Fibroblast of skin of scalp (primary cell): ENCODE measurements around the gene MYO1C.

Experiments
- DNase-seq: peaks from one replicate; pipeline ENCODE4 v3.0.0-alpha.2; 2013

Gene MYO1C

DNA sequence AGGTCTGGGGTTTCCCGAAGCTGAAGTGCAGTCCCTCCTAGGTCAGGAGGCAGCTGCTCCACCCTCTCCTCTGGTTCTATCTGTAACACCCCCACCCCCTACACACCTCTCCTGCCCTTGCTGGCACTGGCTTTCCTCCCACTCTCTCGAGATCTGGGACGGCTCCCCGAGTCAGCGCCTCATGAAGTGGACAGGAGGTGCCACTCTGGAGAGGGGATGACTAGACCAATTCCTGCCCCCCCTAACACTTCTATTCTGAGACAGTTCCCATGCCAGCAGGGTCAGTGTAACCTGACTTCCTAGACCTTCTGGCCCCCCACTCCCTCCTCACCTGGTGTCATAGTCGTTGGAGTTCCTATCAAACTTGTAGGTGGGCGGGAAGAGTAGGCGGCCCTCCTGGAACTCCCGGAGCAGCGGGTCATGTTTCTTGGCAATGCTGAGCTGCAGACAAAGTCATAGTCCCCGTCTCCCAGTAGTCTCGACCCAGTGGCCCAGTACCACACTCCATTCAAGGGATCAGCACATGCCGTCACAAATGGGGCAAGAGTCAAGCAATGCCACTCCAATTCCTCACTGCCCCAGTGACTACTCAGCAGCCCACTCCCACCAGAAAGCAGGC lies 14.3 kb upstream of the MYO1C start:
- no peak for DNase-seq

DNA sequence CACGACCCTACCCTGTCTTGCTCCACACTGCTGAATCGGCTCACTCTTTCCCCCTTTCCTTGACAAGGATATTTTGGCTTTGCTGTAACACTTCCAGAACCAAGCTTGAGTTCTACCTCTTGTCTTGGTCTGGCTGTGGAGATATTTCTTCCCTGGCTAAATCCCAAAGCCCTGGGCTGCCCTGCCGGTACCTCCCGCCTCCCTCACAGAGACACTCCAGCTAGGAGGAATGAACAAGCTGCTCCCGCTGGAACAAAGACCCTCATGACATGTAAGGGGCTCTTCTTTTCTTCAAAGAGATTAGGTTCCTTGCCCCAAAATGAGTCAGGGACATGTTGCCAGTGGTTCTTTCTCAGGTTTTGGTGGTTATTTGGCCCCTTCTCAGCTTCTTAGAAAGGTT lies 13.1 kb upstream of the MYO1C start:
- DNase-seq: no peak

DNA sequence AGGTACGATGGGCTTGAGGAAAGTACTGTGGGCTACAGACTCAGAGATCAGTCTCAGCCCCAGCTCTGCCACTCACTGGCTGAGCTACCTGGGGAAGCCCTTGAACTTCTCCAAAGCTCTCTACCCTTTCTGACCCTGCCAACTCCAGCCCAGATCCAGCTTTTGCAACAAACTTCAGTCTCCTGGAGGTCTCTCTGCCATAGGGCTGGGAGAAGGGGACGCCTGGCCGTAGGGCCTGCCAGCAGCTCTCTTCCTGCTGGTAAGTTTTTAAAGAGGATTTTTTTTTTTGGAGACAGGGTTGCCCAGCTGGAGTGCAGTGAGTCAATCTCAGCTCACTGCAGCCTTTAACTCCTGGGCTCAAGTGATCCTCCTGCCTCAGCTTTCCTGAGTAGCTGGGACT lies 12.4 kb upstream of the MYO1C start:
- no peak for DNase-seq

DNA sequence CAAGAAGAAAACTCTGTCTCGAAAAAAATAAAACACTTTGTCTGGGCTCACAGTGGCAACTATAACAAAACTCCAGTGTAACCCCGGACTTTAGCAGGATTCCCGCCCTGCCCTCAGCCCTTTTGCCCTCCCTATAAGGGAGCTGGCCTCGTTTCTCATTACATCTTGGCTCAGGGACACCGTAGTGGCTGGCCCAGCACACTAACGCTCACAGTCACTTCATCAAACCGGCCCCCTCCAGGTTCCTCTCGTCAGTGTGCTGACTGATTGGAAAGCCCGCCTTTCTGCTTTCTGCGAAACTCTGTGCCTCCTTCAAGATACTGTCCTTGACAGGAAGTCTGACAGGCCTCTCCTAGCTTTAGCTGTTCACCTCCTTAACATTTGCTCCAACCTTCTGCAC lies 11.2 kb upstream of the MYO1C start:
- DNase-seq: no peak

DNA sequence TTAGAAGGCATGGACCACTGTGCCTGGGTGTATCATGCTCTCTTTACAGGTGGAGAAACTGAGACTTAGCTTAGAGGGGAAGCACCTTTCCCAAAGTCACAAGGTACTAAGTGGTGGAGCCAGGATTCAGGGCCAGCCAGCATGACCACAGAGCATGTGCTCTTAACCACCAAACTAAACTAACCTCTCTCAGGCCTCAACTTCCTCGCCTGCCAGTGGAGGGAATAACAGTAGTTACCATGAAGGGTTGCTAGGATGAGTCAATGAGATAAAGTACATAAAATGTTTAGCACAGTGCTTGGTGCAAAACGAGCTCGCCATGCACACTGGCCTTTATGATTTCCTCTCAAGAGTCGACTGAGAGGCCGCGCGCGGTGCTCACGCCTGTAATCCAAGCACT lies 6.4 kb upstream of the MYO1C start:
- DNase-seq: no peak

DNA sequence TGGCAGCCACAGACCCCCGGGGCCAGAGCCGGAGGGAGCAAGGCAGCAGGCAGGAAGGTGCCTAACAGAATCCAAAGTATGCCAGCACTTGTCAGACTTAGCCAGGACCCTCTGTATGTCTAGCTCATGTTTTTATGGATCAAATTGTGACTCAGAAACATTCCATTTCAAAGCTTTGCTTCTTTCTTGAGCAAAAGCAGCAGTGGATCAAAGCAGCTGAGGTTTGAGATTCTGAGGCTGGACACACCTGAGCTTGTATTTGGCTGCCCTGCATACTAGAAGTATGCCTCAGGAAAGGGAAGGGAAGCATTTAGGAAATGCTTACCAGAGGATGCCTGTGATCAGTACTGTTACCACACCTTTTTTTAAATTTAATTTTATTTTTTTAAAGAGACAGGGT lies 5.7 kb upstream of the MYO1C start:
- DNase-seq: no peak

DNA sequence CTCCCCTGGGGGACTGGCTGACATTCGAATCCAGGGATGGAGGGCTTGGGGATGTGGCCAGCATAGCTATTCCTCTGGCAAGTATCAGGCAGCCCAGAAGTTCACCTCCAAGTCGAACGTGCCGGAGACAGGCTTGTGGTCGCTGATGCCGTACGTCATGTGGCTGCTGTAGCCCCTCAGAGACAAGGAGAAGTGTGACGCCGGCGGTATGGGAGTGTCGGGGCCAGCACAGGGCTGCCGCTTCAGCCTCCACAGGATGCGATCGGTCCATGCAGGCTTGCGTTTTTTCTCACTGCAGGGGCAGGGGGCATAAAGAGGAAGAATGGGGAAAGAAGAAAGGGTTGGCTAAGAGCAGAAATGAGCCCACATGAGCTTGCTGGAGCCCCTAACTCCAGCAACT lies 5.3 kb upstream of the MYO1C start:
- DNase-seq: no peak

DNA sequence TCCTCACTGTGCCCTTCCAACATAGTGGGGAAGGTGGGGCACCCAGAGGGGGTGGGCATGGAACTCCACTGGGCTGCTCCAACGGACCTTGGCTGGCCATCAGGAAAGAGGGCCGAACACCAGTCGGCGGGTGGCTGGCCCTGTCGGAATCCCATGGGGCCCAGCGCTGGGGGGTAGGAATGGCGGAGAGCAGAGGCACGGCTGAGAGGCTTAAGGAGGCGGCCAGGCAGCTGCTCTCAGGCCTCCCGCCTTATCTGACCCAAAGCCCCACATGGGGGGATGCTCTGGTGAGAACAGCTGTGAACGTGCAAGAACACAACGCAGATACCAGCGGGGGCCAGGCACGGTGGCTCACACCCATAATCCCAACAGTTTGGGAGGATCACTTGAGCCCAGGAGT lies 4.4 kb upstream of the MYO1C start:
- DNase-seq: no peak

DNA sequence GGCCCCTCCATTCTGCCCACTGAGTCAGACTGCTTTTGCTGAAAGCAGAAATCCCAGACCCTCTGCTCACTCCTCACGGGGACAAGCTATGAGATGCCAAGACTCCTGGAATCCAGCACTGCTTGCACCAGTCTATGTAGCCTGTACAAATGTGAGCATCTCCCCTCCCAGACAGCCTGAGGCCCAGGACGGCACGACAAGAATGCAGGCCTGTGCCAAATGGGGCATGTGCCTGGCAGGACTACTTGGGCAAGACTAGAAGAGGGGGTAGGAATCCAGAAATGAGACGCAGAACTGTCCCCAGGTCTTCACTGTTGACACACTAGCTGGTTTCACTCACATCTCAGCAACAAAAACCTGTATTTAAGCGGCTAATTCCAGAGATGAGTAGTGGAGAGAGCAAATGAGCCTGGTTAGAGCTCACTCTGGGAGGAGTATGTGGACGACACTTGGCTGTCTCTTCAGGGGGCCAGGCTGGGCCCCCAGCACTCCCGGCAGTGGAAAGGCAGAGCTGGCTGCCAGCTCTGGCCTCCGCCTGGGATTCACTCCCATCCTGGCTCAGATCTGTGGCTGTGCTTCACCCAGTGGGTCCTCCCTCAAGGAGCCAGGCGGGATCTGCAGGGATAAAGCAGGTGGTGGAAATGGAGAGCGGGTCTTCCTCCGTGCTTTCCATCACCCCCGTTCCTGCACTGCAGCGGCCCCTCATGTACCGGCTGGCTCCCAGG lies 2.9 kb upstream of the MYO1C start:
- DNase-seq: peak; percentile 67

DNA sequence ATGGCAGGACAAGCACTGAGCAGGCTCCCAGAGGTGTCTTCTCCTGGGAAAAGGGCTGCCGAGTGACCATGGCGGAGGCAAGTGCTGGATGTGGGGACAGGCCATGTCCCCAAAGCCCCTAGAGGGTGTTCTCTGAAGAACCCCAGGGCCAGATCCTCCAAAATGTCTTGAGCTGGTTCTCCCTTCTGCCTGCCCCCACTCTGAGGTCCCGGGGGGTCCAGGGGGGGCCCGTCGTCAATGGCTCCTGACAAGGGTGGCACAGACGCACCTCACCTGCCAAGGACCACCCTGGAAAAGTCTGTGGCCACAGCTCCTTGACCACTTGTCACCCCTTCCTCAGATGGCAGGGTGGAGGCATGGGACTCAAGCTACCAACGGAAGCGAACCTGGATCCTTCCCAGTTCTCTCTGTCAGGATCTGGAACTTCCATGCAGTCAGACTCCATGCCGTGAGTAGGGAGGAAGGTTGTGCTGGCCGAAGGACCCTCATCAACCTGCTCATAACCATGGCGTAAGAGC lies 2.3 kb upstream of the MYO1C start:
- DNase-seq: no peak

DNA sequence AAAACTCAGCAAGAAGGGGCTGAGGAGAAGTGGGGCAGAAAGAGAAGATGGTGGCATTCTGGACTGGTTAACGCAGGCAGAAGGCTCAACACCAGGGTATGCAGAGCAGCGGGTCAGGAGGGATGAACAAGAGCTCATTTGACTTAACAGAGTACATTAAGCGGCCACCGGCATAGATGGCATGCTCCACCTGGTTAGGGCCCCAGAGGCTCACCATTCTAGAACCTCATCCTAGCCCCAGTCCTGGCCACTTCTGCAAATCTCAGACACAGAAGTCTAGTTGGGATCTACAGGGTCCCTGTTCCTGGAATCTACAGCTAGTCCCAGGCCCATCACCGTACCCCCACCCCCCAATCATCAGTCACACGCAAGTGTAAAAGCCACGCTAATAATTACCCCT lies 1.7 kb upstream of the MYO1C start:
- no peak for DNase-seq

DNA sequence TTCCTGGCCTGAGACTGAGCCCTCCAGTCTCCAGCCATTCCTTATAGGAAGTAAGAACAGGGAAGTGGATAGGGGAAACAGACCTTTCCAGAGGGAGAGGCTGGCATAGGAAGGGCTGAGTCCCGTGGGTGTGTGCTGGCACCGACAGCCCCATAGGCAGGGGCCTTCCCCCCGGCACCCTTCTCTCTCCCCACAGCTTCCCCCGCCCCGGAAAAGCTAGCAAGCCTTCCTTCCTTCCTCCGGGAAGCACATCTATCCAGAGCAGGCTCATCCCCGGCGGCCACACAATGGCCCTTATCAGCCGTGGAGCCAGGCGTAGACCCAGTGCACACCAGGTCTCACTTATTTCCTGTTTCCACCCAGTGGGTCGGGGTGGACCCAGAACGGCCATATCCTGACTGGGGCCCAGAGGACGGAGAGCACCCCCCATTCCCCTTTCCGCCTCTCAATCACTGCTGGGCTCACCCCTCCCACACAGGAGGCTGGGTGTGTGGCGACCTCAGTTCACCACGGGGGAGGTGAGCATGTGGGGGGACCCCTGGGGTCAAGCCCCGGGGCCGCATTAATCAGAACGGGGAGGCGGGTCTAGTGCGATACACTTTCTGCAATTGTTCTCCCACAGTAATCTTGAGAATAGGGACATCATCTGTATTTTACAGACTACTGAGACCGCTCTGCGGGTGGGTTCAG lies 950 bp upstream of the MYO1C start:
- DNase-seq: no peak

DNA sequence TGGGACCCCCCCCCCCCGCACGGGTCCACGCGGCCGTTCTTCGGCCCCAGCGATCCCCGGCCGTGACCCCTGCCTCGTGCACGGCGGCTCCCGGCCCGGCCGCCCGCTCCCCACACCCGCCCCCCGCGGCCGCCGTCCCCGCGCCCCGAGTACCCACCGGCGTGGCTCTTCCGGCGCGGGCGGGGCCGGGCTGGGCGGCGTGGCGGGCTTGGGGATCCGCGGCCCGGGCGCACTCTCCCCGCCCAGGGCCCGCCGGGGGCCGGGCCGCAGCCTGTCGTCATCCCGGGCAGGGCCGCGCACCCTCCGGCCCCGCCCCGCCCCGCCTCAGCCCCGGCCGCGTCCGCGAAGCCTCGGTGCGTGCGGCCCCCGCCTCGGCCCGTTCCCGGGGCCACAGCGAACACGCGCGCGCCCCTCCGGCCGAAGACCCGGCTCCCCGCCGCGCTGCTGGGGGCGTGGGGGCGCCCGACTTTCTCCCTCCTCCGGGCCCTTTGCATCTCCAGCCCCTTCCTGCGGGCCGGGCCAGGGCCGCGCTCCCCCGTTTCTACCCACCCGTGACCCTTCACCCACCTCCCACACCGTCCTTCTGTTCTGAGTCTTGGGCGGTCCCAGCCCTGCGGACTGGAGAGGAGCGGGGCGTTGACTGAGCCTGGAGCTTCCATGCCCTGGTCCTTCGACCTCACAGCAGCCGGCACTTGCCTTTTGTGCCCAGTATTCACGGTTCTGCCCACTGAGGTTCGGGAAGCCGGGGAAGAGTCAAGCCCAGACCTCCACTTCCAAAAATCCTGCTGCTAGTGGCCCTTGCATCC lies 840 bp downstream of the MYO1C start:
- DNase-seq: peak; percentile 64

DNA sequence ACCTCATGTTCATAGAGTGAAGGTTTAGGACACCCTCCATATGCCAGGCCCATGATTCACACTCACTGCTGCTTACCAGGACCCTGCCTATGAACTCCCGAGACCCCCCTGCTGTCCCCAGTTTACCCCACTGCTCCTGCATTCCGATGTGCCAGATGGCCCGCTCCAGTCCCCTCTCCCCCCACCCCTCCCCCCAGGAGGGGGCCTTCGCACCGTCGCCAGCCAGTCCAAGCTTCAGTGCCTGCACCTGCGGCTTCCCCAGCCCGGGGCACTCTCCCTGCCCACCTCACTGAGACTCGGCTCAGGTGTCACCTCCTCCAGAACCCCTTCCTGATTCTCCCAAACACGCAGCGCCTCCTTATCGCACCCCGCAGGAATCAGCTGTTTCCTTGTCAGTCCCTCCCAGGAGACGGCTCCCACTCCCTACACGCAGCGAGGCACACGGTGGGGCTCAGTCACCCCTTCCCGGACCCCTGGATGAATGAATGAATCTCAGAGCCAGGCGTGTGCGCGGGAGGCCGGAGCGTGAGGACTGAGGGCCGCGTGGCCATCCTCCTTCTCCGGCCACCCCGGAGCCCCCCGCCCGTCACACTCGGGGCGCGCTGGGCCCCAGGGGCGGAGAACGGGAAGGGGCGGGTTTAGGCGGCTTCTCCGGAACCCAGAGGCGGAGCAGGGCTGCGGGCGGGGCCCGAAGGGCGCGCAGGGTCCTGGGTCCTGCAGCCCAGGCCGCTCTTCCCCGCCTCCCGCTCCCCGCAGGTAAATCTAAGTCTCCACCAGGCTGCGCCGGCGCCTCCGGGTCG lies 1.6 kb downstream of the MYO1C start:
- DNase-seq: peak; percentile 48

DNA sequence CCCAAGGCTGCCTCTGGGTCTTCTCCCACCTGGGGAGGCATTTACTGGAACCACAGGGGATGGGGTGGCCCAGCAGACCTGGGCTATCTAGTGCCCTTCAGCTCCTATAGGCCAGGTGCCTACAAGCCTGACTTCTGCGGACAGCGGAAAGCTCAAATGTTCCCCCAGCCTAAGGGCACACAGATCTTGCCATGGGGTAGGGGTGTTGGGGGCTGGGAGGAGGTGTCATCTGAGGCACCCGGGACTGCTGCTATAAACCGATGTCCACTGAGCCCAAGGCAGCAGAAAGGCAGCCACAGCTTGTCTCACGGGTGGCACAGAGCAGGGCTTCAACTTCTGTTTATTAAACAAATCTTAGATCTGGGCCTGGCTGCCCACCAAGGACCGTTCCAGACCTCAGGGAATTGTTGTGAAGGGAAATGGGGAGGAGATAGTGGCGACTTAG lies 3.6 kb downstream of the MYO1C start:
- no peak for DNase-seq

DNA sequence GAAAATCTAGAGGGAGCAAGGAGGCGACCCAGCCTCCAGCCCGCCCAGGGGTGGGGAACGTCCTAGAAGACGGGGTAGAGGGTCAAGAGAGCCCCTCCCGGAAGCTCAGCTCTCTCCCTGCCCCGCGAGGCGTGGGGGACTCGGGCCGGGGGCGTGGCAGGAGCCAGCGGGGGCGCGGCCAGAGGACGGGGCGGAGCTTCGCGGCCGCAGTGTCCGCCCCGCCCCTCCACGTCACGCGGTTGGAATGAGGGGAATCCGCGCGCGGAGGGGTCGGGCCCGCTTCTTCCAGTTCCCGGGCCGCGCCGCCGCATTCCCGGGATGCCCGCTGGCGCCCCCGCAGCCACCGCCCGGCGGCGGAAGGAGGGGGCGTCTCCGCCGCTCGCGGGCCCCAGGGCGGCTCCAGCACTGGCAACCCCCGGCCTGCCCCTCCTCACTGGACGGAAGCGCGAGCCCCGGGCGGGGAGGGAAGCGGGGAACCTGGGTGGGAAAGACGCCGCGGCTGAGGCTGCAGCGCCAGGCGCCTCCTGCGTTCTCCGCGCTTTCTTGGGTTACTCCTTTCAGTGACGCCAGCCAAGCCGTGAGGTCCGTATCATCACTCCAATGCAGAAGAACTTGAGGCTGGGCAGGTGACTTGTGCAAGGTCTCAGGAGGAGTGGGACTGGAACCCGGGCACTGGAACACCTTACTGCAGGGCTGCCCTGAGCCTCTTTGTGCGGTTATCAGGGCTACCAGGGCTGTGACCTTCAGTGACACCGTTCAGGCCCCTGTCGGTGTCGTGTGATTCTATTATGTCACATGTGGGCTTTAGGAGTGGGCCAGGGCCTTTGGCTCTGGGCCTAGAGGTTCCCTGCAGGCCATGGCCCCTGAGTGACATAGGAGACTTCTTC lies 4.3 kb downstream of the MYO1C start:
- DNase-seq: peak; percentile 95

DNA sequence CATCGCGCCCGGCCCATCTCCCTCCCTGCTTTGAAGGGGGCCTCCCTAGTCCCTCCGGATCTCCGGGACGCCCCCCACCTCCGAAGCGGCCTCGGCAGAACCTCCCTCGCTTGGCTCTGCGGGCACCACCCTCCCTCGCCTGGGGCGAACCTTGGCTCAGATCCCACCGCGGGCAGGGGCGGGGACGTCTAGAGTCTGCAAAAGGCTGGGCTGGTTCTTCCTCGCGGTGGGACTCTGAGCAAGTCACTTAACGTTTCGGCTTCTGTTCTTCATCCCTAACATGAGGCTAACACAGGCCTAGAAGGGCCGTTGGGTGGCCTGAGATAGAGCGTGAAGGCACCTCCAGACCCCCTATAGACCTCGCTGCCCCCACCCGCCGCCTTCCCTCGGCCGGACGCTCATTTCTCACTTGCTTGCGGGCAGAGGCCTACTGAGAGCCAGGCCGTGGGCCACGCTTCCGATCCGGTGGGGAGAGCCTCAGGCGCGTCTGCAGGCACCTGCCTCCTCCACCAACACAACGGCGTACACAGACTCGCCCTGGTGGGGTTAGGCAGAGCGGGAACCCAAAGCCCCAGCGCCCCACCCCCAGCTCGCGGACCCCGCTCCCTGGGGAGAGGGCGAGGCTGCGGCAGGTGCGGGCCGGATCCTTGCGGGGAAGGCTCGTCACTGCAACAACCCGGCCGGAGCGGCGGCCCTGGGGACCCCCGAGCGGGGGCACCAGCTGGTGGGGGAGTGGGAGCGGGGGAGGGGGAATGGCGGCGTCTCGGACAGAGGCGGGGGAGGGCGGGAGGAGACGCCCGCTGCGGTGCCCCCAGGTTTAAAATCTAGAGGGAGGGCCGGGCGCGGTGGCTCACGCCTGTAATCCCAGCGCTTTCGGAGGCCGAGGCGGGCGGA lies 5.4 kb downstream of the MYO1C start:
- peak; percentile 81 for DNase-seq

DNA sequence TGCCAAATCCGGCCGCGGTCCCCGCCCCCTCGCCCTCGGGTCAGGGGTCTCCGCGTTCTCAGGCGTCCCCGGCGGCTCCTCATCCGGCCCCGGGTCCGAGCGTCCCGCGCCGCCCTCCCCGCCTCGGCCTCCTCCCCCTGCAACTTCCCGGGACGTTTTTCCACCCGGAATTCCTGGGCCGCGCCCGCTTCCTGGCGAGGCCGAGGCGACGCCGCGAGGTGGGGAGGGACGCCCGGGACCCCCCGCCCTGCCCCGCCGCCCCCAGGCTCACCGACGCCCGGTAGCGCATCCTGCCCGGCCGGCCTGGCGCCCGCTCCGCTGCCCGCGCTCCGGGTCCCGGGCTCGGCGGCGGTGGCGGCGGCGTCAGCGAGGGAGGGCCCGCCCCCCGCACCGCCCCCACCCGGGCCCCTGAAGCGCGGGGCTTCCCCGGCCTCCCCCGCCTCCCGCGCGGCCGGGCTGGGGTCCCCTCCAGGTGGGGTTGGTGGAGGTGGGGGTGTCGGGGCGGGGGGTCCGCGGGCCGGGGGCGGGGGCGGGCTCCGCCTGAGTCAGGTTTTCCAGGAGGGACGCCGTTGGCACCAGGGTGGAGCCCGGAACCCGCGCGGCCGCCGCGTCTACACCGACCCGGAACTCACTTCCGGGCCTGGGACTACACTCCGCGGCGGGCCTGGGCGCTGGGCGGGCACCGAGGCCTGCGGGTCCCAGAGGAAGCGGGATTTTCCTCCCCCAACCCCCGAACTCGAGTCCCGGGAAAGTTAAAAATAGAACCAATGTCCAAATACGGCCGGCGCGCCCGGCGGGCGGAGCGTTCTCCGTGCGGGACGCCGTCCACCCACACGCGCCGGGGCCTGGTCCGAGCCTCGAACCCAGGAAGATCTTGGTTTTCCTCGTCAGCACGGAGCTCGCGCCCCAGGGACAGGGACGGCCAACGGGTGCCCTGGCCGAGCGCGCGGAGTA lies 6.8 kb downstream of the MYO1C start:
- peak; percentile 80 for DNase-seq
